Neural progenitor cell (in vitro differentiated cells): ENCODE data around the gene PEX10. TPM values are rescaled to one million over a fixed set of nuclear protein-coding genes. Genes with fewer than 3 reads are reported as not detected.

Experiments
- DNase-seq: peaks from one replicate; pipeline ENCODE4 v3.0.0-alpha.2; 2016; ENCODE audit warnings: low spot score
- H2AFZ ChIP-seq: fragments of 200-600 bp; sonication (generic); replicated peaks from 2 replicates; pipeline ENCODE4 v1.6.1; 2016; ENCODE audit warnings: antibody characterized with exemption
- H3F3A ChIP-seq: fragments of 200-600 bp; sonication (generic); 2 replicates; pipeline ENCODE4 v1.6.1; 2016; ENCODE audit warnings: antibody characterized with exemption, low read depth
- H3K27ac ChIP-seq: fragments of 200-600 bp; sonication (generic); 2 replicates; pipeline ENCODE4 v1.5.1; 2016; ENCODE audit warnings: mild to moderate bottlenecking
- H3K27me3 ChIP-seq: fragments of 200-600 bp; sonication (generic); 2 replicates; pipeline ENCODE4 v1.6.1; 2016; ENCODE audit warnings: mild to moderate bottlenecking, moderate library complexity
- H3K36me3 ChIP-seq: fragments of 200-600 bp; sonication (generic); 2 replicates; pipeline ENCODE4 v1.5.1; 2016
- H3K4me1 ChIP-seq: fragments of 200-600 bp; sonication (generic); 2 replicates; pipeline ENCODE4 v1.6.1; 2016; ENCODE audit warnings: mixed run types
- H3K4me2 ChIP-seq: fragments of 200-600 bp; sonication (generic); 2 replicates; pipeline ENCODE4 v1.6.1; 2016
- H3K4me3 ChIP-seq: fragments of 200-600 bp; sonication (generic); 2 replicates; pipeline ENCODE4 v1.5.1; 2016
- H3K79me2 ChIP-seq: fragments of 200-600 bp; sonication (generic); 2 replicates; pipeline ENCODE4 v1.6.1; 2016; ENCODE audit warnings: low read depth
- H3K9ac ChIP-seq: fragments of 200-600 bp; sonication (generic); 2 replicates; pipeline ENCODE4 v1.6.1; 2016
- H3K9me3 ChIP-seq: fragments of 200-600 bp; sonication (generic); 2 replicates; pipeline ENCODE4 v1.5.1; 2016; ENCODE audit warnings: low read depth
- H4K20me1 ChIP-seq: fragments of 200-600 bp; sonication (generic); 2 replicates; pipeline ENCODE4 v1.6.1; 2016; ENCODE audit warnings: low read depth
- H3K27ac Mint-ChIP-seq: 3 replicates; pipeline ENCODE4 v1.8.0; 2021; ENCODE audit warnings: mixed read lengths
- H3K27me3 Mint-ChIP-seq: 2 replicates; pipeline ENCODE4 v1.8.0; 2022; ENCODE audit warnings: low read depth, mild to moderate bottlenecking, inconsistent platforms, moderate library complexity, mixed read lengths; ENCODE audit not compliant: insufficient read depth
- H3K36me3 Mint-ChIP-seq: 3 replicates; pipeline ENCODE4 v1.8.0; 2021; ENCODE audit warnings: mixed read lengths
- H3K4me1 Mint-ChIP-seq: 3 replicates; pipeline ENCODE4 v1.8.0; 2021; ENCODE audit warnings: mixed read lengths
- H3K4me3 Mint-ChIP-seq: 3 replicates; pipeline ENCODE4 v1.8.0; 2021; ENCODE audit warnings: mild to moderate bottlenecking, moderate library complexity, mixed read lengths
- H3K9me3 Mint-ChIP-seq: 3 replicates; pipeline ENCODE4 v1.8.0; 2020; ENCODE audit warnings: mixed read lengths
- EZH2 ChIP-seq: fragments of 200-600 bp; sonication (generic); IDR thresholded peaks from 2 replicates; pipeline ENCODE4 v1.6.1; 2017; ENCODE audit warnings: antibody characterized with exemption, mild to moderate bottlenecking, moderate library complexity
- EZH2phosphoT487 ChIP-seq: fragments of 200-600 bp; sonication (generic); IDR thresholded peaks from 2 replicates; pipeline ENCODE4 v1.6.1; 2017; ENCODE audit warnings: antibody characterized with exemption
- total RNA-seq: library from RNA; depleted of rRNA; stranded (reverse); fragments of >200 nt; gene quantifications from 2 replicates; pipeline ENCODE4 v1.2.3, GENCODE V29; 2015; ENCODE audit warnings: low replicate concordance
- TF ChIP-seq, protein P1 (sequence below): fragments of 200-600 bp; sonication (generic); IDR thresholded peaks from 2 replicates; pipeline ENCODE4 v1.5.1; 2017; ENCODE audit warnings: antibody characterized with exemption, mild to moderate bottlenecking

PEX10 gene
- total RNA-seq, 1 donor from 2014 or later = 15.1 TPM

DNA sequence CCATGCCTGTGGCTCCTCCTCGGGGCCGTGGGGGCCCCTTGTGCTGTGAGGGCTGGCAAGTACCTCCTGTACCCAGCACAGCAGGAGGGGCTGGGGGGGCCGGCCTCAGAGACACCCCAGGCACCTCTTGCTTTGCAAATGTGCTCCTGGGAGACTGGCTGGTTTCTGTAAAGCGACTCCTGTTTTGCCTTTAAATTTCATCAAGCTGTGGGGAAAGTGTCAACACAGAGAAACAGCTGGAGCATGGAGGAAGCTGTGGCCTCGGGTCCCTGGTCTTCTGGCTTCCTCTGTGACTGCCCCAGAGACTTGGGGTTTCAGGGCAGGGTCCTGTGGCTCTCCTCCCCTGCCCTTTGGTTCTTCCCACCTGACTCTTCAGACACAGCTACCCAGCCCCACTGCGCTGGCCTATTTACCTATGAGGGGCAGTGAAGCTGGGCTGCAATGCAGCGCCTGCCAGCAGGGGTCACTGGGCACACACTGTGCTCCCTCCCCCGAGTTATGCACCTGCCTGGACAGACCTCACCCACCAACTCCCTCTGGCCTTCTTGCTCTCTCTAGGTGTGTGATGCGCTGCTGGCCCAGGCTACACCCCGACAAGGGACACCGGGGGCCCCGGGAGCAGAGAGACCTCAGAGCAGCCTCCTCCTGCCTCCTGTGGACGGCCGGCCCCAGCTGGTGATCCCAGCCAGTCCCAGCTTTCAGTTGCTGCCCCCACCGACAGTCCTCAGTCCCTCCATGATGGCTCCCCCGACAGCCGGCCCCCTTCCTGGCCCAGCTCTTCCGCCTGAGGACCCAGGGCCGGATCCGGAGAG lies 17.6 kb upstream of the PEX10 start:
- Mint-ChIP-seq H3K4me1 (peaks cover 34% of the 10 kb centered on the region), H3K27me3 (peaks cover 14% of the 10 kb centered on the region), H3K36me3 (no peaks in the 10 kb centered on the region), H3K9me3 (no peaks in the 10 kb centered on the region), H3K27ac (no peak overlapping the region), H3K4me3 (peak overlapping the region; percentile 30)
- Histone ChIP-seq H3K79me2 (no peaks in the 10 kb centered on the region), H3K4me2 (no peak overlapping the region), H3K9ac (no peak overlapping the region), H3F3A (no peaks in the 10 kb centered on the region), H3K36me3 (no peaks in the 10 kb centered on the region), H3K4me1 (peaks cover 32% of the 10 kb centered on the region), H3K27ac (no peak overlapping the region), H3K27me3 (peaks cover 14% of the 10 kb centered on the region), H2AFZ (no peak overlapping the region), H3K9me3 (no peaks in the 10 kb centered on the region), H3K4me3 (no peak overlapping the region), H4K20me1 (no peaks in the 10 kb centered on the region)
- TF ChIP-seq, protein P1, sequence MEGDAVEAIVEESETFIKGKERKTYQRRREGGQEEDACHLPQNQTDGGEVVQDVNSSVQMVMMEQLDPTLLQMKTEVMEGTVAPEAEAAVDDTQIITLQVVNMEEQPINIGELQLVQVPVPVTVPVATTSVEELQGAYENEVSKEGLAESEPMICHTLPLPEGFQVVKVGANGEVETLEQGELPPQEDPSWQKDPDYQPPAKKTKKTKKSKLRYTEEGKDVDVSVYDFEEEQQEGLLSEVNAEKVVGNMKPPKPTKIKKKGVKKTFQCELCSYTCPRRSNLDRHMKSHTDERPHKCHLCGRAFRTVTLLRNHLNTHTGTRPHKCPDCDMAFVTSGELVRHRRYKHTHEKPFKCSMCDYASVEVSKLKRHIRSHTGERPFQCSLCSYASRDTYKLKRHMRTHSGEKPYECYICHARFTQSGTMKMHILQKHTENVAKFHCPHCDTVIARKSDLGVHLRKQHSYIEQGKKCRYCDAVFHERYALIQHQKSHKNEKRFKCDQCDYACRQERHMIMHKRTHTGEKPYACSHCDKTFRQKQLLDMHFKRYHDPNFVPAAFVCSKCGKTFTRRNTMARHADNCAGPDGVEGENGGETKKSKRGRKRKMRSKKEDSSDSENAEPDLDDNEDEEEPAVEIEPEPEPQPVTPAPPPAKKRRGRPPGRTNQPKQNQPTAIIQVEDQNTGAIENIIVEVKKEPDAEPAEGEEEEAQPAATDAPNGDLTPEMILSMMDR = peak; percentile 38
- TF ChIP-seq EZH2phosphoT487 = no peak
- DNase-seq = no peak

DNA sequence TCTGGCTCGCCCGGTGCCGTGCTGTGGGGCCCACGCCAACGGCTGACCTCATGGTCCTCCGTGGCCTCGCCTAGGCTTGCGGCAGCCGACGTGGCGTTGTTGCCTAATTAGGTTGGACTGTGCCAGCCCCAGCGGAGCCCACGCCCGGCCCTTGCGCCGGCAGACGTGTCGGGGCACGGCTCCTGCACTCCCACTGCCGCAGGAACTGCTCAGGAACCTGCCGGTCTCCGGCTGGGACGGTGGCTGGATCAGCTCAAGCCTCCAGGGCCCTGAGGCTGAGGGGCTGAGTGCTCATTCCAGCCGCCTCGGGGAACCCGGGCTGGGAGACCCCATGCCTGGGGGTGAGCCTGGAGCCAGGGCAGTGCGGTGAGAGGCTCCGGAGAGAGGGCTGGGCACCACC lies 16.1 kb upstream of the PEX10 start:
- Histone ChIP-seq H3K4me1 (peaks cover 32% of the 10 kb centered on the region), H3K9ac (no peak overlapping the region), H3K79me2 (no peaks in the 10 kb centered on the region), H3K4me3 (no peak overlapping the region), H3K27me3 (peaks cover 11% of the 10 kb centered on the region), H3K27ac (no peak overlapping the region), H3K4me2 (no peak overlapping the region), H4K20me1 (no peaks in the 10 kb centered on the region), H3F3A (no peaks in the 10 kb centered on the region), H3K9me3 (no peaks in the 10 kb centered on the region), H2AFZ (no peak overlapping the region), H3K36me3 (no peaks in the 10 kb centered on the region)
- H3K9me3 Mint-ChIP-seq = peaks cover 1% of the 10 kb centered on the region
- H3K4me1 Mint-ChIP-seq = peaks cover 32% of the 10 kb centered on the region
- no peak overlapping the region for H3K4me3 Mint-ChIP-seq
- no peaks in the 10 kb centered on the region for H3K36me3 Mint-ChIP-seq
- TF ChIP-seq EZH2 (no peak), EZH2phosphoT487 (no peak)
- TF ChIP-seq, protein P1 = no peak
- DNase-seq = no peak
- no peak overlapping the region for H3K27ac Mint-ChIP-seq
- peaks cover 16% of the 10 kb centered on the region for H3K27me3 Mint-ChIP-seq

DNA sequence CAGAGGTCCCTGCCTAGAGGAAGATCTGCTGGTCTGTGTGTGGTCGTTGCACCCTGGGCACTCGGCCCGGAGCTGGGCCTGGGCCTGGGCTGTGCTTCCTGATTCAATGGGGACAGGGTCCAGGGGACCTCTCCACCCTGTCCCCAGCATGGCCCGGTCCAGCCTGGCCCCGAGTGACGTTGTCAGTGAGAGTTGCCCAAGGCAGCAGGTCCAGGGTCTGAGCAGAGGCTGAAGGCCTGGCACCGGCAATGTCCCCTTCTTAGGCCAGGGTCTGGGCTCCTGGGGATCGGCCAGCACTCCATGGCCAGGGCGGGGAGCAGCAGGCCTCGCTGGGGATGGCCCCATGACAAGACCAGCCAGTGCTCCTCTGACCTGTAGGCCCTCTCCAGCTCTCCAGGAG lies 15.6 kb upstream of the PEX10 start:
- peaks cover 18% of the 10 kb centered on the region for H3K27me3 Mint-ChIP-seq
- Histone ChIP-seq H3K27me3 (peaks cover 11% of the 10 kb centered on the region), H4K20me1 (no peaks in the 10 kb centered on the region), H3K9ac (no peak overlapping the region), H3K9me3 (no peaks in the 10 kb centered on the region), H3K4me1 (peaks cover 31% of the 10 kb centered on the region), H3F3A (no peaks in the 10 kb centered on the region), H3K4me3 (no peak overlapping the region), H2AFZ (no peak overlapping the region), H3K27ac (no peak overlapping the region), H3K36me3 (no peaks in the 10 kb centered on the region), H3K4me2 (no peak overlapping the region), H3K79me2 (no peaks in the 10 kb centered on the region)
- H3K9me3 Mint-ChIP-seq = peaks cover 6% of the 10 kb centered on the region
- H3K4me3 Mint-ChIP-seq = no peak overlapping the region
- TF ChIP-seq EZH2 (no peak), EZH2phosphoT487 (no peak)
- TF ChIP-seq, protein P1 = no peak
- DNase-seq = no peak
- no peak overlapping the region for H3K27ac Mint-ChIP-seq
- H3K4me1 Mint-ChIP-seq = peaks cover 28% of the 10 kb centered on the region
- no peaks in the 10 kb centered on the region for H3K36me3 Mint-ChIP-seq
